HG03342 (cell line): Measurements from ENCODE around the gene SFXN4.
A peak's percentile ranks its signal among the peaks of the same experiment; 100 is the strongest.
"Not testable (repeated sequence)": the region's sequence is repeated elsewhere in the genome, so short reads cannot be mapped to it uniquely, and the experiment has no call there.

Experiments used
- ATAC-seq: cut with Tn5 transposase; IDR thresholded peaks from one replicate; pipeline ENCODE4 v1.9.1; 2021; ENCODE audit warnings: mild to moderate bottlenecking, moderate library complexity; ENCODE audit not compliant: unreplicated experiment

The SFXN4 gene

DNA sequence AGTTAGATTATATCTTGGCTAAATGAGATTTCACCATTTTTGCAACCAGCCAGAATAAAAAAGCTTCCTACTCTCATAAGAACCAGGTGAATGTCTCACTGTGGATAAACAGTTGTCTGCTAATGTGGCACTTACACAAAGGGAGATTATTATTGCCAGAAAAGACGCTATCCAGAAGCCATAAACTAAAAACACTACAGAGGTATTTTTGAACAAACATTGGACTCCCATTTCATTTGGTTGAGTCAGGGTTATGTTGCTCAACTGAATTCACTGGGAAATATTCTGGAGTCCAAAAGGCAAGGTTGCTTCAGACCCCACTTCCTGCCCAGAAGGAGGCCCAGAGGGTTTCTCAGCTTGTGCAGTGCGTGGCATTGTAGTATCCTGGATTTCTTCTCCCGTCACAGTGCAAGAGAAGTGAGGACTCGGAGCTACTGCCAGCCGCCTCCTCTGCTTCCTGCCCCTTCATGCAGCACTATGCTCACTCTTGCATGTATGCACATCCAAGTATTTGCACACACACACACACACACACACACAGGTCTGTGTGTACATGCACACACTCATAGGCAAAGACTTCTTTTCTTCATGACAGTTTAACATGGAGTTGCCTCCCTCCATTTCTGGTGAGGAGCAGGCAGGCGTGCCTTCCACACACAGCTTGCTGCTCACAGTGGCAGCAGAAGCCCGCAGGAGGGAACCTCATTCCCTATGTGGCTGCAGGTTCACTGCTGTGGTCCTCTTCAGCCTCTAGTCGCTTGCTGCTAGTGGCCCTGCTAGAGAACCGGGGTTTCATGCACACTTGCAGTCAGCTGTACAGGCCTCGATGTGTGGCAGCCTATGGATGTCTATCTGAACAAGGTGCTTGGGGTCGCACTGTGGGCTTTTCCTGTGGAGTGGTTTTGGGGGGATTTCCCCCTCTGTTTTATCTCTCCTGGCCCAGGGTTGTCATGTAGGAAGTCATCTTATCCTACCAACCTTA lies 51.5 kb downstream of the SFXN4 start:
- no peak for ATAC-seq

DNA sequence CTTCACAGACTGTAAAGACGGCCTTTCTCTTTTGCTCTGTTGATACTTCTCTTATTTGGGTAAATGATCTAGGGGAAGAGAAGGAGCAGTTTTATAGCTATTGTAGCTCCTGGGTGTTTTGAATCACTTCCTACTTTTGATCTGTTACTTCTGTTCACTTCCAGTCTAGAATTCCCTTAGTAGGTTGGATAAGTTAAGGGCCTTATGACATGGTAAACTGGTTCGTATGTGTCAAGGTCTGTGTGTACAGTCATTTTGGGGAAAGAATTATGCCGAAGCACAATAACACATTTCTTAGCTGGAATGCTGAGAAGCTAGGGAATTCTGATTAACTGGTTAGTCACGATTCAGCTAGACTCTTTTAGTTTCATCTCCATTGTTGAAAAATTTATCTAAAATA lies 53.5 kb downstream of the SFXN4 start:
- ATAC-seq, result no peak

DNA sequence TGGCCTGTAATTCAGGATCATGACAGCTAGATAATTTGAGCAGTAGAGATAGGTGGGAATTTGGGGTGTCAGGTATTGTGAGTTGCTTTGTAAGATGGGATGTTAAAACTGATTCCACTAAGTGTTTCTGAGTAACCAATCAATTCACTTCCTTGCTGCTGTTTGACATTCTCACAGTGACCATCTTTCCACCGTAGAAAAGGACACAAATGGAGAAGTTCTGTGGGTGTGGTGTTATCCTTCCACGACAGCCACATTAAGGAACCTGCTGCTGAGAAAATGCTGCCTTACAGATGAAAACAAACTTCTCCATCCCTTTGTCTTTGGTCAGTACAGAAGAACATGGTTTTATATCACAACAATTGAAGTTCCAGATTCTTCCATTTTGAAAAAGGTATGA lies 57.7 kb downstream of the SFXN4 start:
- ATAC-seq, result not testable (repeated sequence)

DNA sequence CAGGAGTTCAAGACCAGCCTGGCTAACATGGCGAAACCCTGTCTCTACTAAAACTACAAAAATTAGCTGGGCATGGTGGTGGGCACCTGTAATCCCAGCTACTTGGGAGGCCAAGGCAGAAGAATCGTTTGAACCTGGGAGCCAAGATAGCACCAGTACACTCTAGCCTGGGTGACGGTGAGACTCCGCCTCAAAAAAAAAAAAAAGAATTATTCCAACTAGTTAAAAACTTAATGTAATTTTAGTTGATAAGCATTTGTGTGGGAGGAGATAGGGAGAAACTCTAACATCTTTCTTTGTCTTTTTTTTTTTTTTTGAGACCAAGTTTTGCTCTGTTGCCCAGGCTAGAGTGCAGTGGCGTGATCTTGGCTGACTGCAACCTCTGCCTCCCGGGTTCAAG lies 58.4 kb downstream of the SFXN4 start:
- not testable (repeated sequence) for ATAC-seq

DNA sequence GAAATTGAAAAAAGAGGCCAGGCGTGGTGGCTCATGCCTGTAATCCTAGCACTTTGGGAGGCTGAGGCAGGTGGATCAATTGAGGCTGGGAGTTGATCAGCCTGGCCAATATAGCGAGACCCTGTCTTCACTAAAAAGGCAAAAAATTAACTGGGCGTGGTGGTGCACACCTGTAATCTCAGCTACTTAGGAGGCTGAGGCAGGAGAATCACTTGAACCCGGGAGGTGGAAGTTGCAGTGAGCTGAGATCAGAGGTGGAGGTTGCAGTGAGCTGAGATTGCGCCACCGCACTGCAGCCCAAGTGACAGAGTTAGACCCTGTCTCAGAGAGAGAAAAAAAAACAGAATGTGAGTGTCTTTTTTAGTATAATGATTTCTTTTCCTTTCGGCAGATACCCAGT lies 59.6 kb downstream of the SFXN4 start:
- not testable (repeated sequence) for ATAC-seq

DNA sequence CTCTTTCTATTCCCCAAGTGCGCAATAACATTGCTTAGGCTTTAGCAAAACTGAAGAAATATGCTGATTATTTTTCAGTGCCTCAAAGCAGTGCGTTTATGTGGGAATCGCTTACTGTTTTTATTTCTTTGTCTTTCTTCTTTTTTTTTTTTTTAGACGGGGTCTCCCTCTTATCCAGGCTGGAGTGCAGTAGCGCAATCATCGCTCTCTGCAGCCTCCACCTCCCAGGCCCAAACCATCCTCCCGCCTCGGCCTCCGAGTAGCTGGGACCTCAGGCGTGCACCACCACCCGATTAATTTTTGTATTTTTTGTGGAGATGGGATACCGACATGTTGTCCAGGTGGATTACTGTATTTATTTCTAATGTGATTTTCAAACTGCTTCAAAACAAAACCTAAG lies 60.4 kb downstream of the SFXN4 start:
- ATAC-seq, result no peak

DNA sequence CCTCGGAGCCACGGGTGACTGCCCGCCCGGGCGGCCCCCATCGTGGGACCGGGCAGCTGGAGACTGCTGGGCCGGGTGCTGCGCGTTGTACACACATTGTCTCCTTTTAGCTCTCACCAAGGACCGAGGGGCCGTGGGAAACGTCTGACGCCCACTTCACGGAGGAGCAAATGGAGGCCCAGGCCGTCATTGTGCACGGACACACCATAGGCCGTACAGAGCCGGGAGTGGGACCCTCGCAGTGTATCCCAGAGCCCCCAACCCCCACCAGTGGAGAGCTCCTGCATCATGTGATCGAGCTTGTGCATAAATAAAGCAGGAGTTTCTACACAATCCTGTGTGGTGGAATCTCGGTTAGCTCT lies 60.9 kb downstream of the SFXN4 start:
- peak; percentile 27 for ATAC-seq

DNA sequence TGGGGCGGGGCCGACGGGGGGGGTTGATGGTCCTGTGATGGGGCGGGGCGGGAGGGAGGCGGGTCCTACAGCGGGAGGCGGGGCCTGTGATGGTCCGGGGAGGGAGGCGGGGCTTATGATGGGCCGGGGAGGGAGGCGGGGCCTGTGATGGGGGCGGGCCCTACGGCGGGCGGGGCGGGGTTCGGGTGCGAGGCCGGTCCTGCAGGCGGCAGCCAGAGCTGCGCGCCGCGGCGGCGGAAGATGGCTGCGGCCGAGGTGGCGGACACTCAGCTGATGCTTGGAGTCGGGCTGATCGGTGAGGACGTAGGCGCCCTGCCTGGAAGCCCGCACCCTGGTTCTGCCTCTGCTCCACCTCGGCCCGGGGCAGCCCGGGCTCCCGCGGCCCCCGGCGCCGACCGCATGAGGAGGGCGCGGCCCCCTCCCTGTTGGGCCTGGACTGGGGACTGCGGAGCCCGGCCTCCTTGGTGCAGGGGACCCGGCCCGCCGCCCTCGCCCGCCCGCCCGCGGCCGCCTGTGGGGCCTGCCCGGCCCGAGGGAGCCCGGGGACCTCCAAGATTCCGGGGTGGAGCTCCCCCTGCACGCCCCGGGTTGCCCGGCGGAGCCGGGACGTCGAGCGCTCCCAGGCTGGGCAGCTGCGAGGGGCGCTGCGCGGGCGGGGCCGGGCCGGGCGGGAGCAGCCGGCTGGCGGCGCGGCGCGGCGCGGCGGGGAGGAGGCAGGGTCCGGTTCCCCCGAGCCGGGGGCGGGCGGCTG lies 61.4 kb downstream of the SFXN4 start, which contains the start of gene DENND10:
TSS of gene DENND10 (plus strand) at position 211 of the 751 bp plus-strand sequence. CDS start at position 241, 30 bp downstream.
- ATAC-seq, result peak; percentile 73

DNA sequence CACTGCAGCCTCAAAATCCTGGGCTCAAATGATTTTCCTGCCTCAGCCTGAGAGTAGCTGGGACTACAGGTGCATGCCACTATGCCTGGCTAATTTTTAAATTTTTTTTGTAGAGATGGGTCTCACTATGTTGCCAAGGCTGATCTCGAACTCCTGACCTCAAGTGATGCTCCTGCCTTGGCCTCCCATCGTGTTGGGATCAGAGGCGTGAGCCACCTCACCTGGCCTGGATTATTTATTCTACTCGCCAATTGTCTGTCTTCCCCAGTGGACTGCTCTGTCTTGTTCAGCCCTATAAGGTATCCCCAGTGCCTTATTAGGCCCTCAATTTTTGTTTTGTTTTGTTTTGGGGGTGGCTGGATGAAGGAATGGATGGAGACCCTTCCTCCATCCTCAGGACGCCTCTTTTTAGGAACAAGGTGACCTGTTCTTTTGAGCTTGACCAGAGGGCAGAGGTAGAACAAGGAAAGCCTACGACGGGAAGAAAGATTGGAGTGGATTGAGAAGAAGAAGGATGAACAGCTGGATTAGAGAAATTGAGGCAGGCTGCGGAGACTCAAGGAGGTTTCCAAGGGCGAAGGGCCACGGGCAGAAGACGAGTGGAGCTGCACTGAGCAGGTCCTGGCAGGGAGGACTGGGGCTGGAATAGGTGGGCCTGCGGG lies 62.1 kb downstream of the SFXN4 start:
- ATAC-seq, result no peak

DNA sequence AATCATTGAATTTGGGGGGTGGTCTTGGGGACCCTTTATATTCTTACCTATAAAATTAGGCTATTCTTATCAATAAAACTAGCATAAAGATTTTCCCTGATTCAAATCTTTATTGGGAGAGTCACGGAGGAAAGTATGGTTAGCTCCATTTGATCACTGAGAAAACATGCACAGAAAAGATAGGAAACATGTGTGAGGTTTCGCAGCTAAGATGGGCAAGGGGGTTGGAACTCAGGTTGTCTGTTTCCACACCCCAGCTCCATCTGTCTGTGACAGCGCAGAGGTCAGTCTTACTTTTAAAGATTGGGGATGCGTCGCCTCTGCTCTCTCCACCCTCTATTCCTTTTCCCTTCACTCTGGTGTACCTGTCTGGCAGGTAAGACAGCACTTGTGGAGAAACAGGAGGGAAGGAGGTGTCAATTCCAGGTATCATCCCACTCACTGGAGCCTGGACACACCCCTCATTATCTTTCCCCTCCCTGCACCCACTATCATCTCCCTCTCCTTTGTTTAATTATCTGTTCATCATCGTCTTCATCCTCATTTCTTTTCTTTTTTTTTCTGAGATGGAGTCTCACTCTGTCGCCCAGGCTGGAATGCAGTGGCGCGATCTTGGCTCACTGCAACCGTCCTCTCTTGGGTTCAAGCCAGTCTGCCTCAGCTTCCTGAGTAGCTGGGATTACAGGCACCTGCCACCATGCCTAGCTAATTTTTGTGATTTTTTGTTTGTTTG lies 64.0 kb downstream of the SFXN4 start:
- no peak for ATAC-seq

DNA sequence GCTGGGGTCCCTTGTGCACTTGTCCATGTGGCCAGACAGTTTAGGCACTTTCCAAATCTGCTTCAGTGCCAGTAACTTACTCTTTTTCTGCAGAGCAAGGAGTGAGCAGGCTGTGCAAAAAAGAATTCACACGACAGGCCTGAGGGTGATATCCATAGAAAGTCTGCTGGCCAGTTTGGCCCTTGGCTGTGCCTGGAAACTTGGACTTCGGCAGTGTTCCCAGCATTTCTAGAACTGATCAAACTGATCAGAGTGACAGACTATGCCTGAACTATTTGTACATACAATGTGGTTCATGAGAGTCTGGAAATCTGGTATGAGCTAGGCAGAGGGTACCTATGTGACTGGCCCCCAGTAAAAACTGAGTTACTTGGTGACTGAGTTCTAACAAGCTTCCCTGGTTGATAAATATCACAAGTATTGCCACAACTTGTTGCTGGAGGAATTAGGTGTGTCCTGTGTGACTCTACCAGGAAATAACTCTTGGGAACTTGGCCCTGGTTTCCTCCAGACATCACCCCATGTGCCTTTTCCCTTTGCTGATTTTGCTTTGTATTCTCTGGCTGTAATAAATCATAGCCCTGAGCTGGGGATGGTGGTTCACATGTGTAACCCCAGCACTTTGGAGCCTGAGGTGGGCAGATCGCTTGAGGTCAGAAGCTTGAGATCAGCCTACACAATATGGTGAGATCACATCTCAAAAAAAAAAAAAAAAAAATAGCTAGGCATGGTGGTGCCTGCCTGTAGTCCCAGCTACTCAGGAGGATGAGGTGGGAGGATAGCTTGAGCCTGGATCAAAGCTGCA lies 64.9 kb downstream of the SFXN4 start:
- no peak for ATAC-seq

DNA sequence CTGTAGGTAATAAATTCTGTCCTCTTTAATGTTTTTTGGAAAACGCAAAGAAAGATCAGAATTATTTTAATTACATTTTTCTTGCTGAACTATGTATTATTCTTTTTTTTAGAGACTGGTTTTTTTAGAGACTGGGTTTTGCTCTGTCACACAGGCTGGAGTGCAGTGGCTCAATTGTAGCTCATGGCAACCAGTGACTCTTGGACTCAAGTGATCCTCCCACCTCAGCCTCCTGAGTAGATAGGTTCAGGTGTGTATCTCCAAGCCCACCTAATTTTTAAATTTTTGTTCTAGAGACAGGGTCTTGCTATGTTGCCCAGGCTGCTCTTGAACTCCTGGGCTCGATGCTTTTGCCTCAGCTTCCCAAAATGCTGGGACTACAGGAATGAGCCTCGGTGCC lies 66.9 kb downstream of the SFXN4 start:
- no peak for ATAC-seq

DNA sequence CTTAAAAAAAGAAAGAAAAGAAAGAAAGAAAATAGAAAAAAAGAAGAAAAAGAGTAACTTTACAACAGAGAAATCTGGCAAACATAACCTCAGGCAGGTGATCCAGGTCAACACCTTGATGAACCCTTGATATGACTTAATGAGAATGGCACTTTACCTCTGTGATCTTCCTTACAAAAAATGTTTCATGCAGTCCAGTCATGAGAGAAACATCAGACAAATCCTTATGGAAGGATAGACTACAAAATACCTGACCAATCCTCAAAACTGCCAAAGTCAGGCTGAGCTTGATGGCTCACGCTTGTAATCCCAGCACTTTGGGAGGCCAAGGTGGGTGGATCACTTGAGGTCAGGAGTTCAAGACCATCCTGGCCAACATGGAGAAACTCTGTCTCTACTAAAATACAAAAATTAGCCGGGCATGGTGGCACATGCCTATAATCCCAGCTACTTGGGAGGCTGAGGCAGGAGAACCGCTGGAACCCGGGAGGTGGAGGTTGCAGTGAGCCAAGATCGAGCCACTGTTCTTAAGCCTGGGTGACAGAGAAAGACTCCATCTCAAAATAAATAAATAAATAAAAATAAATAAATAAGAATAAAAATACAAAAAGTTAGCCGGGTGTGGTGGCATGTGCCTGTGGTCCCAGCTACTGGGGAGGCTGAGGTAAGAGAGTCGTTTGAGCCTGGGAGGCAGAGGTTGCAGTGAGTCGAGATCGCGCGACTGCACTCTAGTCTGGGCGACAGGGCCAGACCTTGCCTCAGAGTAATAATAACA lies 68.7 kb downstream of the SFXN4 start:
- ATAC-seq, result not testable (repeated sequence)

DNA sequence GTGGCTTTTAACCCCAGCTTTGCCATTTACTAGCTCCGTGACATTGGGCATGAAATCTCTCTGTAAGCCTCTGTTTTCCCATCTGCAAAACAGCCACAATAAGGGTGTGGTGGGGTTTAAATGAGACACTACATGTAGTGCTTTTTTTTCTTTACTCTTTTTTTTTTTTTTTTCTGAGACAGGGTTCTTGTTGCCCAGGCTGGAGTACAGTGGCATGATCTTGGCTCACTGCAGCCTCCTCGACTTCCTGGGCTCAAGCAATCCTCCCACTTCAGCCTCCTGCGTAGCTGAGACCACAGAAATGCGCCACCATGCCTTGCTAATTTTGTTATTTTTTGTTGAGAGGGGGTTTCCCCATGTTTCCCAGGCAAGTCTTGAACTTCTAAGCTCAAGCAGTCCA lies 69.9 kb downstream of the SFXN4 start:
- ATAC-seq, result no peak

DNA sequence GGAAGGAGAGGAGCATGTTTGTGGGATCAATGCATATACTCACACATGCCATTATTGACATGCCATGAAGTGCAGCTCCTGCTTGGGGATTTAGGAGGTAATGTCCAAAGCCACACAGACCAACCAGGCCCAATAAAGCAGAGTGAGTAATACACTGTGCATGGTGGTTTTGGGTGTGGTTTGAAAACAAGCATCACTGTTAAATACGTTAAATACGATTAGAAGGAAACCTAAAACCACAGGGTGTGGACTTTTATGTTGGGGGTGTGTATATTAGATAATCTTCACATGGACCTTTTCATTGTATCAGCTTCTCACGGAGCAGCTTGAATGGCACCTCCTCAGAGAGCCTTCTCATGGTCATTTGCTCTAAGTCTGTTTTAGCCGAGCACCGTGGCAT lies 74.5 kb downstream of the SFXN4 start:
- no peak for ATAC-seq
